A549 (cell line): ENCODE results near the gene CISH. TPM values are rescaled to one million over a fixed set of nuclear protein-coding genes. Genes with fewer than 3 reads are reported as not detected.

ENCODE experiments used
- ATAC-seq, 2 experiments: fragments of 200-7000 bp in 1 of 2; fragments of >200 bp in 1 of 2; cut with Nextera tagmentation in 1 of 2; cut with Tn5 transposase in 1 of 2; 3 replicates each; pipeline versions ENCODE4 v1.8.0 to v1.9.1; 2018 to 2020; ENCODE audit warnings: mild to moderate bottlenecking in 1 of 2, moderate library complexity in 1 of 2
- CTCF ChIA-PET: fragments of 300-600 bp; sonication (Branson Sonifier 250); formaldehyde crosslinking; extraction: SDS; loops from one replicate; lab custom pipeline; 2021; ENCODE audit warnings: antibody characterized with exemption, inconsistent platforms; lab: Yijun Ruan, JAX
- POLR2A ChIA-PET: fragments of 350-600 bp; formaldehyde crosslinking; extraction: SDS; loops from one replicate; lab custom pipeline; 2021; ENCODE audit warnings: antibody characterized with exemption, inconsistent platforms; lab: Yijun Ruan, JAX
- DNase-seq, 2 experiments: peaks; one replicate each; pipeline versions ENCODE4 v3.0.0 to v3.0.0-alpha.2; 2011 to 2016; ENCODE audit warnings: low read depth in 1 of 2, low spot score in 1 of 2
- FAIRE-seq: peaks from 2 replicates; lab custom pipeline; 2011; peaks lifted over from hg19 to GRCh38; lab: Jason Lieb, UNC
- H3K27ac ChIP-seq, 2 experiments: fragments of >200 bp; sonication (Bioruptor Twin); formaldehyde crosslinking; 3 replicates each; pipeline ENCODE4 v1.5.1; 2016 to 2017
- H3K4me1 ChIP-seq: fragments of >200 bp; sonication (Bioruptor Twin); formaldehyde crosslinking; 3 replicates; pipeline ENCODE4 v1.6.1; 2016
- H3K4me2 ChIP-seq: fragments of >200 bp; sonication (Bioruptor Twin); formaldehyde crosslinking; 3 replicates; pipeline ENCODE4 v1.6.1; 2016
- H3K4me3 ChIP-seq: fragments of >200 bp; sonication (Bioruptor Twin); formaldehyde crosslinking; 3 replicates; pipeline ENCODE4 v1.5.1; 2016
- H3K9me3 ChIP-seq: fragments of >200 bp; sonication (Bioruptor Twin); formaldehyde crosslinking; 3 replicates; pipeline ENCODE4 v1.6.1; 2016
- BHLHE40 ChIP-seq: IDR thresholded peaks from 2 replicates; pipeline ENCODE4 v1.6.1; 2012; ENCODE audit warnings: low read depth, low read length, inconsistent platforms
- CBX2 ChIP-seq: fragments of 200-600 bp; sonication (generic); IDR thresholded peaks from 2 replicates; pipeline ENCODE4 v1.6.1; 2016; ENCODE audit warnings: low read depth, mild to moderate bottlenecking, borderline replicate concordance
- CEBPB ChIP-seq, 2 experiments: fragments of >200 bp in 1 of 2; sonication (Bioruptor Twin) in 1 of 2; formaldehyde crosslinking in 1 of 2; IDR thresholded peaks; 2 replicates each; pipeline ENCODE4 v1.6.1; 2012 to 2016
- CTCF ChIP-seq: fragments of >200 bp; sonication (Bioruptor Twin); formaldehyde crosslinking; IDR thresholded peaks from 3 replicates; pipeline ENCODE4 v1.5.1; 2016
- E2F6 ChIP-seq: IDR thresholded peaks from 2 replicates; pipeline ENCODE4 v1.6.1; 2012; ENCODE audit warnings: low read depth, borderline replicate concordance
- EP300 ChIP-seq, 2 experiments: fragments of >200 bp; sonication (Bioruptor Twin); formaldehyde crosslinking; IDR thresholded peaks; 2 replicates in 1 of 2; 3 replicates in 1 of 2; pipeline ENCODE4 v1.6.1; 2016 to 2017
- ESRRA ChIP-seq: fragments of 150-350 bp; IDR thresholded peaks from 2 replicates; pipeline ENCODE4 v1.6.1; 2014; ENCODE audit warnings: mild to moderate bottlenecking, low read length, borderline replicate concordance
- HDAC2 ChIP-seq: fragments of 200-600 bp; sonication (generic); IDR thresholded peaks from 2 replicates; pipeline ENCODE4 v1.6.1; 2016
- JUNB ChIP-seq: fragments of >200 bp; sonication (Bioruptor Twin); formaldehyde crosslinking; IDR thresholded peaks from 2 replicates; pipeline ENCODE4 v1.6.1; 2016
- KDM5A ChIP-seq: fragments of 200-600 bp; sonication (generic); IDR thresholded peaks from 2 replicates; pipeline ENCODE4 v1.6.1; 2016; ENCODE audit warnings: antibody characterized with exemption, mild to moderate bottlenecking
- MAX ChIP-seq: IDR thresholded peaks from 2 replicates; pipeline ENCODE4 v1.6.1; 2012
- NPAS2 ChIP-seq: fragments of 250-450 bp; sonication (Bioruptor Pico); IDR thresholded peaks from 2 replicates; pipeline ENCODE4 v1.8.0; 2022; ENCODE audit warnings: mild to moderate bottlenecking, moderate library complexity, borderline replicate concordance
- PHF8 ChIP-seq: fragments of 200-600 bp; sonication (generic); IDR thresholded peaks from 2 replicates; pipeline ENCODE4 v1.6.1; 2016; ENCODE audit warnings: low read depth, mild to moderate bottlenecking, antibody characterized with exemption, moderate library complexity, borderline replicate concordance
- POLR2A ChIP-seq: IDR thresholded peaks from 2 replicates; pipeline ENCODE4 v1.6.1; 2012; ENCODE audit warnings: mild to moderate bottlenecking, low read length
- RARB ChIP-seq: fragments of 250-450 bp; sonication (Bioruptor Pico); IDR thresholded peaks from 2 replicates; pipeline ENCODE4 v1.8.0; 2021; ENCODE audit warnings: mild to moderate bottlenecking, moderate library complexity
- RFX5 ChIP-seq: fragments of 450-650 bp; IDR thresholded peaks from 2 replicates; pipeline ENCODE4 v1.7.1; 2014; ENCODE audit warnings: antibody characterized with exemption, mild to moderate bottlenecking, moderate library complexity
- RNF2 ChIP-seq: fragments of 200-600 bp; sonication (generic); IDR thresholded peaks from 2 replicates; pipeline ENCODE4 v1.6.1; 2016; ENCODE audit warnings: low read depth, mild to moderate bottlenecking, antibody characterized with exemption, moderate library complexity, borderline replicate concordance
- TFCP2L1 ChIP-seq: fragments of 250-450 bp; sonication (Bioruptor Pico); IDR thresholded peaks from 2 replicates; pipeline ENCODE4 v1.5.0; 2021; ENCODE audit warnings: mild to moderate bottlenecking
- USF2 ChIP-seq: fragments of 450-650 bp; IDR thresholded peaks from 2 replicates; pipeline ENCODE4 v1.6.1; 2014; ENCODE audit warnings: antibody characterized with exemption
- ZFP36 ChIP-seq: fragments of 450-650 bp; IDR thresholded peaks from 2 replicates; pipeline ENCODE4 v1.6.1; 2014; ENCODE audit warnings: borderline replicate concordance; ENCODE audit not compliant: partially characterized antibody
- ZNF302 ChIP-seq: fragments of 250-450 bp; sonication (Bioruptor Pico); IDR thresholded peaks from 2 replicates; pipeline ENCODE4 v1.9.0; 2021; ENCODE audit warnings: inconsistent platforms, mild to moderate bottlenecking, moderate library complexity
- WGBS: methylation state at CpG from one replicate; pipeline ENCODE4 v1.1.6; 2017; ENCODE audit errors: missing lambda C conversion rate; 5-methylcytosine and 5-hydroxymethylcytosine counted together
- polyA minus RNA-seq: library from RNA; depleted of rRNA, polyadenylated mRNA; stranded (reverse); fragments of >200 nt; gene quantifications from 2 replicates; pipeline ENCODE4 v1.2.3, GENCODE V29; 2011; rRNA and poly(A)+ RNA removed
- polyA plus RNA-seq, 4 experiments: library from polyadenylated mRNA; depleted of rRNA in 3 of 4; stranded (reverse); fragments of >200 nt; fragmentation: RNase III in 1 of 4; extraction: RNeasy Plus Mini Kit Qiagen cat#74134 plus additional on column Dnase treatment in 1 of 4; gene quantifications; 2 replicates in 3 of 4; 3 replicates in 1 of 4; pipeline ENCODE4 v1.2.3, GENCODE V29; 2011 to 2017

CISH gene
- polyA plus RNA-seq (2011; rRNA removed), result 0.43 and 0.95 TPM in 2 replicates
- polyA plus RNA-seq (2012; cell fraction: cytosol; rRNA removed), result 0.95 and 1.2 TPM in 2 replicates
- polyA plus RNA-seq (2012; cell fraction: nucleus; rRNA removed), result 1.1 and 1.7 TPM in 2 replicates
- 0.42 to 0.68 TPM (median 0.67 TPM) in 3 replicates for polyA plus RNA-seq (2017; fragmentation: RNase III; extraction: RNeasy Plus Mini Kit Qiagen cat#74134 plus additional on column Dnase treatment)
- 1.7 and 2.0 TPM in 2 replicates for polyA minus RNA-seq

GRCh38 chr3:50611464-50612233, at the start of gene CISH:
CISH (minus strand) TSS chr3:50611774; CDS start chr3:50611650, 124 bp downstream.
- DNase-seq, result peak; percentile 78 to 83
- Histone ChIP-seq H3K4me2 (peak within 1 kb of the TSS; percentile 97), H3K9me3 (no peaks in the 10 kb centered on the region), H3K4me3 (peak within 1 kb of the TSS; percentile 50), H3K27ac (peak within 1 kb of the TSS; percentile 72 to 89), H3K4me1 (peaks cover 9% of the 10 kb centered on the region)
- 0% methylated on average over 20 of the region's 75 CpGs for WGBS
- POLR2A ChIA-PET, result interaction anchor here (1.0 to 1.3 kb wide), 6 partner anchors 10 to 773 kb away, joined by 3 to 15 read pairs (median 4); partner anchors contain the start of genes HEMK1 and MANF
- TF ChIP-seq MAX (peak; percentile 93), CTCF (peak; percentile 15; the same call in 1 of the 3 replicates), PHF8 (peak; percentile 19; the same call in 1 of the 2 replicates), CEBPB (IDR thresholded peaks at IDR 0.05) (no peak), HDAC2 (peak; percentile 55; the same call in 1 of the 2 replicates), EP300 (IDR thresholded peaks at IDR 0.05) (no peak), JUNB (no peak), RNF2 (0 out of 2 replicates have a peak, but pooled peaks have one; percentile 22), BHLHE40 (no peak), RFX5 (no peak), ESRRA (no peak), E2F6 (peak; percentile 97), ZNF302 (no peak), CBX2 (no peak), POLR2A (peak; percentile 43; the same call in 1 of the 2 replicates), NPAS2 (CRISPR knock-in tag) (no peak)
- peak; percentile 65 to 87 for ATAC-seq
- no peak for FAIRE-seq
- CTCF ChIA-PET, result interaction anchor here (0.7 to 18.5 kb wide), 5 partner anchors 10 to 775 kb away, joined by 3 to 375 read pairs (median 106); partner anchors contain the start of genes C3orf18, HEMK1 and MANF

GRCh38 chr3:50660386-50660785, 48.8 kb upstream of the CISH start:
- H3K4me2 ChIP-seq, result no peak overlapping the region
- H3K4me1 ChIP-seq, result peaks cover 7% of the 10 kb centered on the region; the same call in 2 of the 3 replicates
- ChIA-PET CTCF (no interaction called here), POLR2A (interaction anchor here (0.7 kb wide), 1 partner anchor 1228 kb away, joined by 10 read pairs; no protein-coding TSS in a partner anchor)
- no peaks in the 10 kb centered on the region for H3K9me3 ChIP-seq
- H3K4me3 ChIP-seq, result no peak overlapping the region
- TF ChIP-seq JUNB (no peak), KDM5A (no peak), TFCP2L1 (CRISPR knock-in tag) (no peak), CTCF (no peak), USF2 (no peak), EP300 (IDR thresholded peaks at IDR 0.05) (no peak), RARB (CRISPR knock-in tag) (no peak), ZFP36 (no peak)
- no peak for DNase-seq
- H3K27ac ChIP-seq, result no peak overlapping the region
- FAIRE-seq, result no peak
- ATAC-seq, result no peak
- 76% methylated on average over 7 of the region's 10 CpGs for WGBS
